Skeletal muscle tissue (tissue), 4 donors: ENCODE data around the gene ASB14. TPM values are rescaled to one million over a fixed set of nuclear protein-coding genes. Genes with fewer than 3 reads are reported as not detected.

Source experiments
- H3K27ac ChIP-seq: one replicate; pipeline ENCODE4 v1.7.0; 2013; ENCODE audit warnings: mild to moderate bottlenecking, low read depth, low read length, inconsistent platforms
- H3K27me3 ChIP-seq, 3 donors: one replicate each; pipeline ENCODE4 v1.7.0; 2013; ENCODE audit warnings: low read length in 3 of 3; ENCODE audit not compliant: control insufficient read depth in 3 of 3, insufficient read depth in 3 of 3
- H3K36me3 ChIP-seq, 3 donors: one replicate each; pipeline ENCODE4 v1.7.0; 2013; ENCODE audit warnings: low read length in 3 of 3; ENCODE audit not compliant: control insufficient read depth in 3 of 3, insufficient read depth in 3 of 3
- H3K4me1 ChIP-seq, 3 donors: one replicate each; pipeline ENCODE4 v1.7.0; 2013; ENCODE audit warnings: low read length in 3 of 3, mild to moderate bottlenecking in 3 of 3; ENCODE audit not compliant: control insufficient read depth in 3 of 3, insufficient read depth in 3 of 3
- H3K4me3 ChIP-seq, 3 donors: one replicate each; pipeline ENCODE4 v1.7.0; 2013; ENCODE audit warnings: low read length in 3 of 3
- H3K9ac ChIP-seq, 3 donors: one replicate each; pipeline ENCODE4 v1.7.0; 2013; ENCODE audit warnings: low read length in 3 of 3, mild to moderate bottlenecking in 3 of 3, moderate library complexity in 2 of 3, low read depth in 1 of 3
- H3K9me3 ChIP-seq, 3 donors: one replicate each; pipeline ENCODE4 v1.7.0; 2013; ENCODE audit warnings: low read length in 3 of 3; ENCODE audit not compliant: control insufficient read depth in 3 of 3
- total RNA-seq: library from RNA; depleted of rRNA; stranded (reverse); fragments of >200 nt; gene quantifications from one replicate; pipeline ENCODE4 v1.2.3, GENCODE V29; 2014
- donor health status: Osteomylitis.

Gene ASB14
- total RNA-seq, 1 donor from 2014 or later: not detected

GRCh38 chr3:57227930-57228751 is 64.3 kb downstream of the ASB14 start:
- peak overlapping the region; percentile 91 to 94 (median 92) for H3K9ac ChIP-seq
- no peaks in the 10 kb centered on the region for H3K36me3 ChIP-seq
- peaks cover 3 to 21% (median 17%) of the 10 kb centered on the region in 3 donors for H3K4me1 ChIP-seq
- peak overlapping the region; percentile 89 to 93 (median 92) for H3K4me3 ChIP-seq
- H3K27me3 ChIP-seq: no peaks in the 10 kb centered on the region
- no peaks in the 10 kb centered on the region for H3K9me3 ChIP-seq
- H3K27ac ChIP-seq: peak overlapping the region; percentile 93

- H3K4me3 ChIP-seq: peak within 1 kb of the TSS; percentile 89 to 93 (median 92)
- H3K36me3 ChIP-seq: no peaks in the 10 kb centered on the region
- peak within 1 kb of the TSS; percentile 91 to 94 (median 92) for H3K9ac ChIP-seq
- peak within 1 kb of the TSS; percentile 93 for H3K27ac ChIP-seq
- H3K4me1 ChIP-seq: peaks cover 3 to 21% (median 17%) of the 10 kb centered on the region in 3 donors
- no peaks in the 10 kb centered on the region for H3K27me3 ChIP-seq
- H3K9me3 ChIP-seq: no peaks in the 10 kb centered on the region
Observed at GRCh38 chr3:57227204-57227929, 65.1 kb downstream of the ASB14 start, which contains the start of gene APPL1. Gene APPL1, plus strand, starts transcription at chr3:57227729. Its CDS starts 155 bp downstream, at chr3:57227884.

- H3K4me3 ChIP-seq: no peak overlapping the region
Observed at GRCh38 chr3:57226176-57226575, 66.3 kb downstream of the ASB14 start.

GRCh38 chr3:57224856-57225255 is 67.6 kb downstream of the ASB14 start:
- Histone ChIP-seq H3K27me3 (no peaks in the 10 kb centered on the region), H3K36me3 (no peaks in the 10 kb centered on the region), H3K9ac (no peak overlapping the region), H3K9me3 (no peaks in the 10 kb centered on the region), H3K27ac (no peak overlapping the region), H3K4me1 (peaks cover 3 to 16% (median 14%) of the 10 kb centered on the region in 3 donors), H3K4me3 (no peak overlapping the region)

More at GRCh38 chr3:57226176-57226575, 66.3 kb downstream of the ASB14 start:
- H3K36me3 ChIP-seq: no peaks in the 10 kb centered on the region
- no peak overlapping the region for H3K27ac ChIP-seq
- H3K27me3 ChIP-seq: no peaks in the 10 kb centered on the region
- H3K4me1 ChIP-seq: peaks cover 3 to 21% (median 17%) of the 10 kb centered on the region in 3 donors
- no peak overlapping the region for H3K9ac ChIP-seq
- no peaks in the 10 kb centered on the region for H3K9me3 ChIP-seq

- Histone ChIP-seq H3K27ac (no peak overlapping the region), H3K9me3 (no peaks in the 10 kb centered on the region), H3K4me3 (no peak overlapping the region), H3K9ac (no peak overlapping the region), H3K27me3 (no peaks in the 10 kb centered on the region), H3K36me3 (no peaks in the 10 kb centered on the region), H3K4me1 (peaks cover 0 to 4% (median under 1%) of the 10 kb centered on the region in 3 donors)
Observed at GRCh38 chr3:57221883-57222282, 70.6 kb downstream of the ASB14 start.

Other genes with a start within 250 kb of the ASB14 start
- gene SPATA12, start 232.0 kb downstream of the ASB14 start, total RNA-seq: not detected
- 18.8 TPM for gene IL17RD, start 127.3 kb downstream of the ASB14 start, total RNA-seq
- gene HESX1, start 92.7 kb downstream of the ASB14 start, total RNA-seq: not detected
- gene APPL1, start 65.0 kb downstream of the ASB14 start, total RNA-seq: 83.0 TPM